ENCODE data around the gene NAA40. TPM values are rescaled to one million over a fixed set of nuclear protein-coding genes. Genes with fewer than 3 reads are reported as not detected.
A peak's percentile ranks its signal among the peaks of the same experiment; 100 is the strongest.

The NAA40 gene
- total RNA-seq, 1 donor = 13.3 TPM

DNA sequence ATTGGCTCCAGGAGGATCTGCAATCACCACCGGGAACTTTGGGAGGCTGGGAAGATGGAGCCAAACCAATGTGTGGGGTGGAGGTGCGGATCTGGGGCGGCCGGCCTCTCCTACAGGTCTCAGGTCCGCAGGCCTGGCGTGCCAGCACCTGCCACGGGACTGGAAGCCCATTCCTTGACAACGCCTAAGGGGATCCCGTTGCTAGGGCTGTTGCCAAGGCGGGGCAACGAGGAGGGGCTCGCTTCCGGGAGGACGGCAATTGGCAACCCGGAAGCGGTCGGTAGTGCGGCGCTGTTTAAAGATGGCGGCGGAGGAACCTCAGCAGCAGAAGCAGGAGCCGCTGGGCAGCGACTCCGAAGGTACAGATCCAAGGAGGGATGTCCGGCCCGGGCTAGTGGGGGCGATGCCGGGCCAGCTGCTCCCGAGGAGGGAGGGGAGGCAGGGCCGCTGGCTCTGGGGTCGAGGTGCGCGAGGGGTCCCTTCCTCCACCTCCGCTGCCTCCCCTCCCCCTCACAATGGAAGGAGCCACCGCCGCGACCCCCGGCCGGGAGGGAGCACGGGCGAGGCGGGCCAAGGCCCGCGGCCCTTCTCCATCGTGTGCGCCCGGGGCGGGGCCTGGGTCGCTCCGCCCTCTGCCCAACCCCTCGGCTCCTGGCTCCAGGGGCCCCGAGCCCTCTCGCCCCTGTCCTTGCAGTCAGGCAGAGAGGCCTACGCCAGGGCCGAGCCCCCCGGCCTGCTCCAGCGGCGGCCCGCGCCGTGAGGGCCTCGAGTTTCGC is 47.5 kb downstream of the NAA40 start, which contains the start of gene OTUB1:
OTUB1 (plus strand) TSS at position 283 of the 776 bp plus-strand sequence; CDS start at position 302, 19 bp downstream.
- DNase-seq (ENCODE audit: low read depth) = peak; percentile 85
- peak within 1 kb of the TSS; percentile 91 for H3K4me3 ChIP-seq (ENCODE audit: low read depth, low read length)
- TF ChIP-seq, protein P1, sequence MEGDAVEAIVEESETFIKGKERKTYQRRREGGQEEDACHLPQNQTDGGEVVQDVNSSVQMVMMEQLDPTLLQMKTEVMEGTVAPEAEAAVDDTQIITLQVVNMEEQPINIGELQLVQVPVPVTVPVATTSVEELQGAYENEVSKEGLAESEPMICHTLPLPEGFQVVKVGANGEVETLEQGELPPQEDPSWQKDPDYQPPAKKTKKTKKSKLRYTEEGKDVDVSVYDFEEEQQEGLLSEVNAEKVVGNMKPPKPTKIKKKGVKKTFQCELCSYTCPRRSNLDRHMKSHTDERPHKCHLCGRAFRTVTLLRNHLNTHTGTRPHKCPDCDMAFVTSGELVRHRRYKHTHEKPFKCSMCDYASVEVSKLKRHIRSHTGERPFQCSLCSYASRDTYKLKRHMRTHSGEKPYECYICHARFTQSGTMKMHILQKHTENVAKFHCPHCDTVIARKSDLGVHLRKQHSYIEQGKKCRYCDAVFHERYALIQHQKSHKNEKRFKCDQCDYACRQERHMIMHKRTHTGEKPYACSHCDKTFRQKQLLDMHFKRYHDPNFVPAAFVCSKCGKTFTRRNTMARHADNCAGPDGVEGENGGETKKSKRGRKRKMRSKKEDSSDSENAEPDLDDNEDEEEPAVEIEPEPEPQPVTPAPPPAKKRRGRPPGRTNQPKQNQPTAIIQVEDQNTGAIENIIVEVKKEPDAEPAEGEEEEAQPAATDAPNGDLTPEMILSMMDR (IDR thresholded peaks at IDR 0.05; ENCODE audit: insufficient read depth, low read length) = no peak

- TF ChIP-seq, protein P1 (IDR thresholded peaks at IDR 0.05; ENCODE audit: insufficient read depth, low read length) = no peak
- peak overlapping the region; percentile 91 for H3K4me3 ChIP-seq (ENCODE audit: low read depth, low read length)
- no peak for DNase-seq (ENCODE audit: low read depth)
These were observed 48.2 kb downstream of the NAA40 start for GRCh38 chr11:63986932-63987513.

DNA sequence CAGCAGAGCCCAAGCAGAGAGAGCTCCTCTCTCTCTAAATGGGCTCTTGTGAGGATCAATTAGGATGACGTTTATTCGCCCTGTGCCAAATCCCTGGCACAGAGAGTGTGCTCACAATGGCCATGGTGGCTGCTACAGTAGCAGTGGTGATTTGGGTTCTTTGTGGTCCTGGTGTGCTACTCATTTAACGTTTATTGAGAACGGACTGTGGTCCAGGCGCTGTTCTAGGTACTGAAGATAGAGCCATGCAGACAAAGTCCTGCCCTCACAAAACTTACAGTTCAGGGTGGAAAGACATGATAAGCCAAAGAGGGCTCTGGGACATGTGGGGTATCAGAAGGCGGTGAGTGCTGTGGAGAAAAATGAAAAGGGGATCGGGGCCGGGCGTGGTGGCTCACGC is 52.8 kb downstream of the NAA40 start:
- TF ChIP-seq, protein P1 (IDR thresholded peaks at IDR 0.05; ENCODE audit: insufficient read depth, low read length) = no peak
- no peak overlapping the region for H3K4me3 ChIP-seq (ENCODE audit: low read depth, low read length)
- no peak for DNase-seq (ENCODE audit: low read depth)

DNA sequence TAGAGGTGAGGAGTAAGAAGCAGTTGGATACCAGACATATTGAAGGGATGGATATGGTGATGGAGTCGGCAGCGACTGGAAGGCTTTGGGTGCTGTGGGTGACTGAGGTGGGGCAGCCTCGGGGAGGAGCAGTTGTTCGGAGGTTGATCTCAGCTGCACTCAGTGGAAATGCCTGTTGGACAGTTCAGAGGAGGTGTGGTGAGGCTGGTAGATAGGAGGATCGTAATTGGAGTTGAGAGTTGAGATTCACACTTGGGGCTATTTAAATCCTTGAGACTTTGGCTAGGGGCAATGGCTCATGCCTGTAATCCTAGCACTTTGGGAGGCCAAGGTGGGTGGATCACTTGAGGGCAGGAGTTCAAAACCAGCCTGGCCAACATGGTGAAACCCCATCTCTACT is 54.3 kb downstream of the NAA40 start:
- TF ChIP-seq, protein P1 (IDR thresholded peaks at IDR 0.05; ENCODE audit: insufficient read depth, low read length) = no peak
- H3K4me3 ChIP-seq (ENCODE audit: low read depth, low read length) = no peak overlapping the region

DNA sequence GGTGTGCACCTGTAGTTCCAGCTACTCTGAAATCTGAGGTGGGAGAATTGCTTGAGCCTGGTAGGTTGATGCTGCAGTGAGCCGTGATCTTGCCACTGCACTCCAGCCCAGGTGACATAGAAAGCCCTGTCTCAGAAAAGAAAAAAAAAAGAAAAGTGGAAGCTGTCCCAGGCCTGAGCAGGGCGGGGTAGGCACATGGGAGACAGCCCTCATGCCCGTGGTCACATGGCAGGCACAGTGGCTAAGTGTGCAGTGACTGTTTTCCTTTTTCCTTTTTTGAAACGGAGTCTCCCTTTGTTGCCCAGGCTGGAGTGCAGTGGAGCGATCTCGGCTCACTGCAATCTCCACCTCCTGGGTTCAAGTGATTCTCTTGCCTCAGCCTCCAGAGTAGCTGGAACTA is 55.2 kb downstream of the NAA40 start:
- no peak for DNase-seq (ENCODE audit: low read depth)
- no peak overlapping the region for H3K4me3 ChIP-seq (ENCODE audit: low read depth, low read length)
- TF ChIP-seq, protein P1 (IDR thresholded peaks at IDR 0.05; ENCODE audit: insufficient read depth, low read length) = no peak

More for the DNA sequence above, 54.3 kb downstream of the NAA40 start:
- no peak for DNase-seq (ENCODE audit: low read depth)

DNA sequence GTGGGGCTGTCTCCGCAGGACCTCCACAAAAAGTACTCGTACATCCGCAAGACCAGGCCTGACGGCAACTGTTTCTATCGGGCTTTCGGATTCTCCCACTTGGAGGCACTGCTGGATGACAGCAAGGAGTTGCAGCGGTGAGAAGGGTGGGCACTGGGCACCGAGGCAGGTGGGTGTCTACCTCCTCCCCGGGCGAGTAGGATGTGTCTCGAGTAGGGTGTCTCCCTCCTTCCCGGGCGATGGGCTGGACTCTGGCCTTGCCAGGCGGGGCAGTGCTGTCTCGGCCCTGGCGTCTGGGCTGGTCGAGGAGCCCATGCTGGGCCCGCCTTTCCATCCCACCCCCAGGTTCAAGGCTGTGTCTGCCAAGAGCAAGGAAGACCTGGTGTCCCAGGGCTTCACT is 57.7 kb downstream of the NAA40 start:
- TF ChIP-seq, protein P1 (IDR thresholded peaks at IDR 0.05; ENCODE audit: insufficient read depth, low read length) = no peak
- no peak for DNase-seq (ENCODE audit: low read depth)
- no peak overlapping the region for H3K4me3 ChIP-seq (ENCODE audit: low read depth, low read length)

Data from fibroblast of the aortic adventitia (primary cell).